Right lobe of liver (tissue), 4 donors: ENCODE data around the gene DDTL.
"Not testable (repeated sequence)": the region's sequence is repeated elsewhere in the genome, so short reads cannot be mapped to it uniquely, and the experiment has no call there.

Source experiments
- CTCF ChIP-seq, 4 donors: fragments of 200-600 bp in 3 of 4; fragments of 450-650 bp in 1 of 4; IDR thresholded peaks; one replicate each; pipeline versions ENCODE4 v1.5.1 to v1.8.0; 2016 to 2022; ENCODE audit warnings: antibody characterized with exemption in 4 of 4, mild to moderate bottlenecking in 2 of 4
- POLR2A ChIP-seq: fragments of 450-650 bp; IDR thresholded peaks from one replicate; pipeline ENCODE4 v1.6.1; 2017; ENCODE audit warnings: antibody characterized with exemption, mild to moderate bottlenecking
- donor health status: DM: no; HTN: no; CAD: no.
- donor health status: DM: no; HTN: no; CAD: no.
- donor health status: DM: no; HTN: yes; CAD: no.

- not testable (repeated sequence) for TF ChIP-seq POLR2A; CTCF (IDR thresholded peaks at IDR 0.05)
Observed at GRCh38 chr22:23989583-23990244, 23.0 kb downstream of the DDTL start.
